Hepatocyte (in vitro differentiated cells): ENCODE measurements around the gene USP33. TPM values are rescaled to one million over a fixed set of nuclear protein-coding genes. Genes with fewer than 3 reads are reported as not detected.

Source experiments
- DNase-seq: peaks from one replicate; pipeline ENCODE4 v3.0.0-alpha.2; 2016; ENCODE audit warnings: low spot score
- H2AFZ ChIP-seq: fragments of 200-600 bp; sonication (generic); 2 replicates; pipeline ENCODE4 v1.6.0; 2016; ENCODE audit warnings: antibody characterized with exemption, mild to moderate bottlenecking
- H3K27ac ChIP-seq: fragments of 200-600 bp; sonication (generic); 2 replicates; pipeline ENCODE4 v1.5.1; 2016; ENCODE audit warnings: mild to moderate bottlenecking
- H3K27me3 ChIP-seq: fragments of 200-600 bp; sonication (generic); 2 replicates; pipeline ENCODE4 v1.6.1; 2016
- H3K36me3 ChIP-seq: fragments of 200-600 bp; sonication (generic); replicated peaks from 2 replicates; pipeline ENCODE4 v1.5.1; 2016; ENCODE audit warnings: low read depth; ENCODE audit not compliant: insufficient read depth
- H3K4me1 ChIP-seq: fragments of 200-600 bp; sonication (generic); 2 replicates; pipeline ENCODE4 v1.5.1; 2016; ENCODE audit warnings: mild to moderate bottlenecking, moderate library complexity; ENCODE audit not compliant: insufficient read depth
- H3K4me2 ChIP-seq: fragments of 200-600 bp; sonication (generic); 2 replicates; pipeline ENCODE4 v1.6.0; 2016
- H3K4me3 ChIP-seq: fragments of 200-600 bp; sonication (generic); 2 replicates; pipeline ENCODE4 v1.5.1; 2016; ENCODE audit warnings: mild to moderate bottlenecking
- H3K79me2 ChIP-seq: fragments of 200-600 bp; sonication (generic); 2 replicates; pipeline ENCODE4 v1.6.0; 2017; ENCODE audit warnings: mild to moderate bottlenecking
- H3K9me2 ChIP-seq: fragments of 200-600 bp; sonication (generic); replicated peaks from 2 replicates; pipeline ENCODE4 v1.6.0; 2017; ENCODE audit warnings: mild to moderate bottlenecking; ENCODE audit not compliant: insufficient read depth
- H3K9me3 ChIP-seq: fragments of 200-600 bp; sonication (generic); 2 replicates; pipeline ENCODE4 v1.5.1; 2016; ENCODE audit warnings: low read depth, mild to moderate bottlenecking
- H4K20me1 ChIP-seq: fragments of 200-600 bp; sonication (generic); 2 replicates; pipeline ENCODE4 v1.6.0; 2016; ENCODE audit warnings: mild to moderate bottlenecking; ENCODE audit not compliant: insufficient read depth, poor library complexity, severe bottlenecking
- CTCF ChIP-seq: fragments of 200-600 bp; sonication (generic); IDR thresholded peaks from 2 replicates; pipeline ENCODE4 v1.5.1; 2016; ENCODE audit warnings: antibody characterized with exemption, mild to moderate bottlenecking; ENCODE audit not compliant: poor library complexity
- EZH2 ChIP-seq: fragments of 200-600 bp; sonication (generic); IDR thresholded peaks from 2 replicates; pipeline ENCODE4 v1.6.1; 2016; ENCODE audit warnings: antibody characterized with exemption, mild to moderate bottlenecking, borderline replicate concordance
- EZH2phosphoT487 ChIP-seq: fragments of 200-600 bp; sonication (generic); IDR thresholded peaks from one replicate; pipeline ENCODE4 v1.6.1; 2018; ENCODE audit warnings: antibody characterized with exemption, mild to moderate bottlenecking, low read depth, moderate library complexity; ENCODE audit not compliant: unreplicated experiment, severe bottlenecking
- WGBS: methylation state at CpG from one replicate; pipeline ENCODE4 v1.1.6; 2016; ENCODE audit warnings: low lambda C conversion rate; ENCODE audit errors: missing lambda C conversion rate; 5-methylcytosine and 5-hydroxymethylcytosine counted together
- polyA plus RNA-seq: library from polyadenylated mRNA; unstranded; fragments of >200 nt; fragmentation: Nextera tagmentation; extraction: Ambion mirVana; gene quantifications from 2 replicates; pipeline ENCODE4 v1.2.1, GENCODE V29; 2016
- total RNA-seq: library from RNA; depleted of rRNA; stranded (reverse); fragments of >200 nt; gene quantifications from 2 replicates; pipeline ENCODE4 v1.2.3, GENCODE V29; 2014

Gene USP33
- total and polyA plus RNA-seq, 2 experiments from 2014 or later: 36.3 to 81.5 TPM

GRCh38 chr1:77686796-77687518 lies 72.7 kb downstream of the USP33 start:
- Histone ChIP-seq H3K27ac (no peak overlapping the region), H3K27me3 (no peaks in the 10 kb centered on the region), H2AFZ (peak overlapping the region; percentile 18), H3K4me2 (peak overlapping the region; percentile 57), H3K9me3 (no peaks in the 10 kb centered on the region), H3K9me2 (no peaks in the 10 kb centered on the region), H3K4me3 (no peak overlapping the region), H3K79me2 (peaks cover 3% of the 10 kb centered on the region), H3K4me1 (peaks cover 8% of the 10 kb centered on the region), H4K20me1 (no peaks in the 10 kb centered on the region), H3K36me3 (no peaks in the 10 kb centered on the region)
- WGBS: 90% methylated on average over 24 of the region's 33 CpGs
- TF ChIP-seq EZH2phosphoT487 (no peak), EZH2 (no peak), CTCF (no peak)
- peak; percentile 16 for DNase-seq

GRCh38 chr1:77683160-77684148 lies 76.2 kb downstream of the USP33 start:
- Histone ChIP-seq H3K27ac (peak overlapping the region; percentile 96), H3K9me3 (no peaks in the 10 kb centered on the region), H4K20me1 (peaks cover 26% of the 10 kb centered on the region), H3K4me1 (peaks cover 25% of the 10 kb centered on the region), H3K4me3 (peak overlapping the region; percentile 80), H3K4me2 (peak overlapping the region; percentile 90), H2AFZ (peak overlapping the region; percentile 93), H3K36me3 (no peaks in the 10 kb centered on the region), H3K27me3 (no peaks in the 10 kb centered on the region), H3K79me2 (peaks cover 37% of the 10 kb centered on the region), H3K9me2 (no peaks in the 10 kb centered on the region)
- DNase-seq: peak; percentile 97
- WGBS: 2% methylated on average over 68 of the region's 72 CpGs
- TF ChIP-seq CTCF (peak; percentile 76), EZH2phosphoT487 (no peak)

- H3K79me2 ChIP-seq: peaks cover 46% of the 10 kb centered on the region
- H3K4me1 ChIP-seq: peaks cover 25% of the 10 kb centered on the region
- peaks cover 32% of the 10 kb centered on the region for H4K20me1 ChIP-seq
- H2AFZ ChIP-seq: peak within 1 kb of the TSS; percentile 93
- no peaks in the 10 kb centered on the region for H3K9me3 ChIP-seq
- H3K36me3 ChIP-seq: no peaks in the 10 kb centered on the region
- TF ChIP-seq EZH2phosphoT487 (no peak), EZH2 (no peak), CTCF (no peak)
- no peaks in the 10 kb centered on the region for H3K9me2 ChIP-seq
- no peaks in the 10 kb centered on the region for H3K27me3 ChIP-seq
- DNase-seq: peak; percentile 95
- under 1% methylated on average over 27 of the region's 56 CpGs for WGBS
- peak within 1 kb of the TSS; percentile 80 for H3K4me3 ChIP-seq
- peak within 1 kb of the TSS; percentile 96 for H3K27ac ChIP-seq
- H3K4me2 ChIP-seq: peak within 1 kb of the TSS; percentile 90
Measured at GRCh38 chr1:77682460-77683159, 77.0 kb downstream of the USP33 start, which contains the start of gene ZZZ3. ZZZ3 (minus strand) TSS chr1:77682658; CDS start chr1:77633354, 49,304 bp downstream.
